CD14-positive monocyte (primary cell): ENCODE data around the gene BCAS4. TPM values are rescaled to one million over a fixed set of nuclear protein-coding genes. Genes with fewer than 3 reads are reported as not detected.

Experiments
- DNase-seq, 3 donors: peaks; one replicate each; pipeline ENCODE4 v3.0.0-alpha.2; 2011 to 2022
- H2AFZ ChIP-seq: 2 replicates; pipeline ENCODE4 v1.6.0; 2012; ENCODE audit warnings: mild to moderate bottlenecking, low read depth, low read length, inconsistent platforms; ENCODE audit not compliant: insufficient read depth, poor library complexity, severe bottlenecking
- H3K27ac ChIP-seq, 2 donors: 1 replicate in 1 of 2; 2 replicates in 1 of 2; pipeline ENCODE4 v1.5.1; 2012 to 2013; ENCODE audit warnings: low read length in 2 of 2, control low read depth in 1 of 2, inconsistent platforms in 1 of 2, low read depth in 1 of 2, mild to moderate bottlenecking in 1 of 2
- H3K27me3 ChIP-seq, 2 donors: one replicate each; pipeline versions ENCODE4 v1.6.0 to v1.6.1; 2011 to 2013; ENCODE audit warnings: low read length in 2 of 2; ENCODE audit not compliant: control insufficient read depth in 2 of 2, insufficient read depth in 2 of 2
- H3K36me3 ChIP-seq, 2 donors: replicated peaks in 1 of 2; 1 replicate in 1 of 2; 2 replicates in 1 of 2; pipeline versions ENCODE4 v1.5.1 to v1.6.1; 2012 to 2013; ENCODE audit warnings: low read length in 2 of 2, control low read depth in 1 of 2, inconsistent platforms in 1 of 2, mild to moderate bottlenecking in 1 of 2; ENCODE audit not compliant: insufficient read depth in 2 of 2, control insufficient read depth in 1 of 2
- H3K4me1 ChIP-seq, 2 donors: 1 replicate in 1 of 2; 2 replicates in 1 of 2; pipeline versions ENCODE4 v1.5.1 to v1.6.1; 2012 to 2013; ENCODE audit warnings: low read length in 2 of 2, control low read depth in 1 of 2, inconsistent platforms in 1 of 2, mild to moderate bottlenecking in 1 of 2, moderate library complexity in 1 of 2; ENCODE audit not compliant: insufficient read depth in 2 of 2, control insufficient read depth in 1 of 2
- H3K4me2 ChIP-seq: replicated peaks from 2 replicates; pipeline ENCODE3; 2012; ENCODE audit warnings: low read length, moderate library complexity, mild to moderate bottlenecking; ENCODE audit not compliant: poor library complexity, severe bottlenecking; ENCODE audit errors: extremely low read depth
- H3K4me3 ChIP-seq, 3 experiments: fragments of 200-600 bp in 1 of 3; sonication (generic) in 1 of 3; replicated peaks in 1 of 3; 1 replicate in 2 of 3; 2 replicates in 1 of 3; pipeline ENCODE4 v1.5.1; 2011 to 2013; ENCODE audit warnings: low read length in 3 of 3, mild to moderate bottlenecking in 3 of 3, control low read depth in 2 of 3, low read depth in 2 of 3, inconsistent platforms in 1 of 3, moderate library complexity in 1 of 3
- H3K79me2 ChIP-seq: 2 replicates; pipeline ENCODE4 v1.6.0; 2012; ENCODE audit warnings: mild to moderate bottlenecking, control low read depth, inconsistent platforms, low read length, moderate library complexity; ENCODE audit not compliant: insufficient read depth
- H3K9ac ChIP-seq: 2 replicates; pipeline ENCODE4 v1.6.0; 2017; ENCODE audit warnings: low read length, mild to moderate bottlenecking; ENCODE audit not compliant: insufficient read depth, poor library complexity, severe bottlenecking
- H3K9me3 ChIP-seq, 2 donors: replicated peaks in 1 of 2; 1 replicate in 1 of 2; 2 replicates in 1 of 2; pipeline versions ENCODE4 v1.5.1 to v1.6.1; 2012 to 2013; ENCODE audit warnings: low read length in 2 of 2, control low read depth in 1 of 2; ENCODE audit not compliant: control insufficient read depth in 1 of 2, insufficient read depth in 1 of 2
- H4K20me1 ChIP-seq: 2 replicates; pipeline ENCODE4 v1.6.0; 2012; ENCODE audit warnings: mild to moderate bottlenecking, low read length, control low read depth, moderate library complexity; ENCODE audit not compliant: insufficient read depth
- H3K27ac Mint-ChIP-seq, 7 donors: one replicate each; pipeline ENCODE4 v1.8.0; 2020; ENCODE audit warnings: mild to moderate bottlenecking in 7 of 7, mixed read lengths in 7 of 7, moderate library complexity in 6 of 7, inconsistent platforms in 2 of 7
- H3K27me3 Mint-ChIP-seq, 3 donors: one replicate each; pipeline ENCODE4 v1.8.0; 2021 to 2022; ENCODE audit warnings: low read depth in 3 of 3, mild to moderate bottlenecking in 3 of 3, mixed read lengths in 3 of 3, moderate library complexity in 3 of 3, inconsistent platforms in 1 of 3
- H3K36me3 Mint-ChIP-seq, 2 donors: one replicate each; pipeline ENCODE4 v1.8.0; 2020; ENCODE audit warnings: mixed read lengths in 2 of 2, inconsistent platforms in 1 of 2, mild to moderate bottlenecking in 1 of 2
- H3K4me1 Mint-ChIP-seq: one replicate; pipeline ENCODE4 v1.8.0; 2020; ENCODE audit warnings: mild to moderate bottlenecking, mixed read lengths
- H3K4me3 Mint-ChIP-seq, 2 donors: one replicate each; pipeline ENCODE4 v1.8.0; 2020; ENCODE audit warnings: mild to moderate bottlenecking in 2 of 2, mixed read lengths in 2 of 2, moderate library complexity in 1 of 2
- H3K9me3 Mint-ChIP-seq, 7 donors: one replicate each; pipeline ENCODE4 v1.8.0; 2020 to 2022; ENCODE audit warnings: mixed read lengths in 7 of 7, mild to moderate bottlenecking in 6 of 7, moderate library complexity in 6 of 7, inconsistent platforms in 2 of 7
- WGBS: methylation state at CpG from one replicate; pipeline ENCODE4 v1.1.5; 2013; ENCODE audit warnings: missing lambda C conversion rate; ENCODE audit not compliant: insufficient coverage; 5-methylcytosine and 5-hydroxymethylcytosine counted together
- intact Hi-C, 2 donors: fragments of 100-400 bp; cut with micrococcal nuclease; formaldehyde crosslinking; loops; one replicate each; pipeline versions ENCODE4 v1.15.0 to v1.15.1; 2023
- polyA plus RNA-seq, 3 donors: library from polyadenylated mRNA; depleted of rRNA in 1 of 3; unstranded in 2 of 3; stranded (reverse) in 1 of 3; fragments of 300-500 nt in 2 of 3; fragments of >200 nt in 1 of 3; fragmentation: Illumina TruSeq in 2 of 3; gene quantifications; 1 replicate in 2 of 3; 2 replicates in 1 of 3; pipeline ENCODE4 v1.2.3, GENCODE V29; 2012 to 2021
- TF ChIP-seq, protein P1 (sequence below): fragments of 200-600 bp; IDR thresholded peaks from one replicate; pipeline ENCODE4 v1.8.0; 2022; ENCODE audit warnings: antibody characterized with exemption, mild to moderate bottlenecking

BCAS4 gene
- polyA plus RNA-seq, 3 donors = 0.16 to 1.0 (median 0.69) TPM

DNA sequence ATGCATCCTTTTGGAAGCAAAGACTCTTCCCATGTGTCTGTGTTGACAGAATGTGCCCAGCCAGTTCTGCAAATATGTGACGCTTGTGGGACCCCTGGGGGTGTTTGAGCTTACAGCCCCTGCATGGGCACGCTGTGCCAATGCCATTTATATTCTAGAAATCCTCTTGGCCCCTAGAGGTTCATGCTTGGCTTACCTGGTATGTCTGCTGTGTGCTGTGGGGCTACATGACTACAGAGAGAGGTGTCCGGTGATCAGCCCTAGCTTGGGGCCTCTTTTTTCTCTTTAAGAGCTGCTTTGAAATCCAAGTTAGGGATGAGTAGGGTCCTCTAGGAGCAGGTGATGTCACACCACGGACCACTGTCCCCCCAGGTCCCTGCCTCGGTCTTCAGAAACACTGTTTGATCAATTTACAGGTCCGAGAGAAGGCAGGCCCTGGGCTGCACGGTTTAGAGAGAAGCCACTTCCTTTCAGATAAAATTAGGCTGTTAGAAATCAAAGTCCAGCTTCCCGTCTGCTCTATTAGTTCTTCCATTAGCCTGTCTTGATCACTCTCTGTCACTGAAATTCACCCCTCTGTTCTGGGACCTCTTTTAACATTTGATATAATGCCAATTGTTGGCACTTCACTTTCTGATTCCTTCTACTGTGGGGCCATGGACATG is 26.5 kb downstream of the BCAS4 start:
- Mint-ChIP-seq H3K9me3 (peaks cover 0 to 8% (median 3%) of the 10 kb centered on the region in 7 donors), H3K27me3 (peaks cover 0 to 1% (median 0%) of the 10 kb centered on the region in 3 donors), H3K36me3 (peaks cover 4% of the 10 kb centered on the region in 2 donors), H3K4me1 (peaks cover 17% of the 10 kb centered on the region), H3K4me3 (no peak overlapping the region), H3K27ac (no peak overlapping the region)
- no peaks in the 10 kb centered on the region for H3K79me2 ChIP-seq
- no peaks in the 10 kb centered on the region for H3K27me3 ChIP-seq
- peaks cover 8 to 10% of the 10 kb centered on the region in 2 donors for H3K4me1 ChIP-seq
- H3K4me2 ChIP-seq = no peak overlapping the region
- H3K36me3 ChIP-seq = no peaks in the 10 kb centered on the region
- WGBS = 74% methylated on average over 8 of the region's 8 CpGs
- H3K27ac ChIP-seq = no peak overlapping the region
- no peaks in the 10 kb centered on the region for H3K9me3 ChIP-seq
- no peak overlapping the region for H3K9ac ChIP-seq
- peak overlapping the region; percentile 41 for H2AFZ ChIP-seq
- no peaks in the 10 kb centered on the region for H4K20me1 ChIP-seq
- intact Hi-C loops = loop anchor here in 1 of 2 donors (10.0 kb wide), 1 partner anchor 103 kb away; no protein-coding TSS in a partner anchor
- DNase-seq = no peak
- TF ChIP-seq, protein P1, sequence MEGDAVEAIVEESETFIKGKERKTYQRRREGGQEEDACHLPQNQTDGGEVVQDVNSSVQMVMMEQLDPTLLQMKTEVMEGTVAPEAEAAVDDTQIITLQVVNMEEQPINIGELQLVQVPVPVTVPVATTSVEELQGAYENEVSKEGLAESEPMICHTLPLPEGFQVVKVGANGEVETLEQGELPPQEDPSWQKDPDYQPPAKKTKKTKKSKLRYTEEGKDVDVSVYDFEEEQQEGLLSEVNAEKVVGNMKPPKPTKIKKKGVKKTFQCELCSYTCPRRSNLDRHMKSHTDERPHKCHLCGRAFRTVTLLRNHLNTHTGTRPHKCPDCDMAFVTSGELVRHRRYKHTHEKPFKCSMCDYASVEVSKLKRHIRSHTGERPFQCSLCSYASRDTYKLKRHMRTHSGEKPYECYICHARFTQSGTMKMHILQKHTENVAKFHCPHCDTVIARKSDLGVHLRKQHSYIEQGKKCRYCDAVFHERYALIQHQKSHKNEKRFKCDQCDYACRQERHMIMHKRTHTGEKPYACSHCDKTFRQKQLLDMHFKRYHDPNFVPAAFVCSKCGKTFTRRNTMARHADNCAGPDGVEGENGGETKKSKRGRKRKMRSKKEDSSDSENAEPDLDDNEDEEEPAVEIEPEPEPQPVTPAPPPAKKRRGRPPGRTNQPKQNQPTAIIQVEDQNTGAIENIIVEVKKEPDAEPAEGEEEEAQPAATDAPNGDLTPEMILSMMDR = no peak
- no peak overlapping the region for H3K4me3 ChIP-seq

DNA sequence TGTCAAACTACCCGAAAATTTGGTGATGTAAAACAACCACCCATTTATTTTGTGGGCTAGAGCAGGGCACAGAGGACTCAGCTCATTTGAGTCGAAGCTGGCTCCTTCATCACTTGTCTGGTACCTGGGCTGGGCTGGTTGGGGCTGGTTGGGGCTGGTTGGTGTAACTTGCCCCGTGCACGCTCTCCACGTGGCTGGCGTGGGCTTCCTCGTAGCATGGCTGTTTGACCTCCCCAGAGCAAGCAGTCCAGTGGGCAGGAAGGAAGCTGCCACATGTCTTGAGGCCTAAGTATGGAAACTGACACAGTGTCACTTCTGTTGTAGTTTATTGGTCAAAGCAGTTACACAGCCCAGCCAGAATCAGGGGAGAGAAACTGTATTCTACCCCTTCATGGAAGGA is 27.1 kb downstream of the BCAS4 start:
- WGBS = 32% methylated on average over 5 of the region's 7 CpGs
- Histone ChIP-seq H4K20me1 (no peaks in the 10 kb centered on the region), H3K4me2 (no peak overlapping the region), H3K9me3 (no peaks in the 10 kb centered on the region), H3K27me3 (no peaks in the 10 kb centered on the region), H3K9ac (no peak overlapping the region), H2AFZ (peak overlapping the region; percentile 41), H3K4me3 (no peak overlapping the region), H3K27ac (no peak overlapping the region), H3K79me2 (no peaks in the 10 kb centered on the region), H3K36me3 (no peaks in the 10 kb centered on the region), H3K4me1 (peaks cover 8 to 10% of the 10 kb centered on the region in 2 donors)
- H3K4me1 Mint-ChIP-seq = peaks cover 17% of the 10 kb centered on the region
- intact Hi-C loops = loop anchor here in 1 of 2 donors (10.0 kb wide), 1 partner anchor 103 kb away; no protein-coding TSS in a partner anchor
- TF ChIP-seq, protein P1 = no peak
- DNase-seq = no peak
- H3K36me3 Mint-ChIP-seq = peaks cover 4% of the 10 kb centered on the region in 2 donors
- peaks cover 0 to 8% (median 3%) of the 10 kb centered on the region in 7 donors for H3K9me3 Mint-ChIP-seq
- no peak overlapping the region for H3K4me3 Mint-ChIP-seq
- H3K27ac Mint-ChIP-seq = no peak overlapping the region
- H3K27me3 Mint-ChIP-seq = peaks cover 0 to 1% (median 0%) of the 10 kb centered on the region in 3 donors
